ENCODE data around the gene RELL2.

RELL2 gene

GRCh38 chr5:141680751-141681201 lies 44.0 kb downstream of the RELL2 start:
- DNase-seq, result peak; percentile 52

GRCh38 chr5:141681295-141681694 lies 44.5 kb downstream of the RELL2 start:
- DNase-seq, result no peak

DNA sequence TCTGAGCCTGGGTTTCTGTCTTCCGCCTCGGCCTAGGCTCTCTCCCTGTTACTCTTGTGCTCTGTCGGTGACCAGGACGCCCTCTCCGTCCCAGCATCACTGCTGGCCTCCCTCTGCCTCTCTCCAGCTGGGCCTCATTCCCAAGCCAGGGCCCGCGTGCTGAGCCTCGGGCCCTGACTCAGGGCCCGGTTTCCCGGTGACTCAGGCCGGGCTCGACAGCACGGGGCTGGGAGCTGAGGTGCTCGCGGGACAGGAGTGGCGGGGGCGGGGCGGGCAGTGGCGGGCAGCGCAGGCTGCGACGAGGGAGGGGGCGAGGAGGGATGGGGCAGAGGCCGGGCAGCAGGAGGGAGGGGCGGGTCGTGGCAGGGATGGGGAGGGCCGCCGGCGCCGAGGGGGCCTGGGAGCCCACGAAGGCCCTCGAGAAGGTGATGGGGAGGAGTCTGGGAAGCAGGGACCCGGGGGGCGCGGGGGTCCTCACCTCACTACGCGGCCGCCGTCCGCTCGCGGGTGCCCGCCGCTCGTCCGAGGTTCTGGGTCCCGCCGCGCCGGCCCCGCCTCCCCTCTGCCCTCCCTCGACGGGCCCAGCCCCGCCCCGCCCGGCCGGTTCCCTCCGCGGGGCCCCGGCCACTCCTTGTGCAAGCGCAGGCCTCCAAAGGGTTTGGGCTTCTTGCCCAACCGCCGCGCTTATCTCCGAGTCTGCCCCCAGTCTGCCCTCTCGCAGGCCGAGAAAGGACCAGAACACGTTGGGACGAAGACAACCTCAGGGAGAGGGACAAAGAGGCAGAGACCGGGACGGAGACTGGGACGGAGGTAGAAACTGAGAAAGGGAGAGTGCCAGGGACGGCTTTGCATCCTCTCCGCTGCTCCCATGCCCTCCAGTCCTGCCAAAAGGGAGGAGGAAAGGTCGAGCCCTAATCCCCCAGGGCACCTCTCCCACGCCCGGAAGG lies 45.2 kb downstream of the RELL2 start, which contains the start of gene ARAP3:
Gene ARAP3, minus strand, starts transcription at position 536 of the 947 bp plus-strand sequence. CDS start 1,744 bp downstream, outside the sequence.
- peak; percentile 79 for DNase-seq

- DNase-seq, result no peak
Measured at GRCh38 chr5:141683596-141684141, 46.9 kb downstream of the RELL2 start.

DNA sequence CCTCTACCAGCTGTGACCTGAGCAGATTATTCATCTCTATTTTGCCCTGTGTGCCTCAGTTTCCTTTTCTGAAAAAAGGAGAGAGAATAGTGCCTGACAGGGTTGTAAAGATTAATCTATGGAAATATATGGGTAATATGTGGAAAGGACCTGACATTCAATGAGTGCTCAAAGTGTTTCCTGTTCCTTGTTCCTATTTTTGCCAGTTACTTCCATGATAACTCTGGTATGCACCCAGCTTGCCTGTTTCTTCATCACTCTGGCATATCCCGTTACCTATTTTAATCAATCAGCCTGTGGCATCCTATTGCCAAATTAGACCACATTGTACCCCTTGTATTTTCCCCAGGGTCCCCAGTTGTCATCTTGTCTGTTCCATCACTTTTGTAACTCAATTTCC lies 48.8 kb downstream of the RELL2 start:
- no peak for DNase-seq

DNA sequence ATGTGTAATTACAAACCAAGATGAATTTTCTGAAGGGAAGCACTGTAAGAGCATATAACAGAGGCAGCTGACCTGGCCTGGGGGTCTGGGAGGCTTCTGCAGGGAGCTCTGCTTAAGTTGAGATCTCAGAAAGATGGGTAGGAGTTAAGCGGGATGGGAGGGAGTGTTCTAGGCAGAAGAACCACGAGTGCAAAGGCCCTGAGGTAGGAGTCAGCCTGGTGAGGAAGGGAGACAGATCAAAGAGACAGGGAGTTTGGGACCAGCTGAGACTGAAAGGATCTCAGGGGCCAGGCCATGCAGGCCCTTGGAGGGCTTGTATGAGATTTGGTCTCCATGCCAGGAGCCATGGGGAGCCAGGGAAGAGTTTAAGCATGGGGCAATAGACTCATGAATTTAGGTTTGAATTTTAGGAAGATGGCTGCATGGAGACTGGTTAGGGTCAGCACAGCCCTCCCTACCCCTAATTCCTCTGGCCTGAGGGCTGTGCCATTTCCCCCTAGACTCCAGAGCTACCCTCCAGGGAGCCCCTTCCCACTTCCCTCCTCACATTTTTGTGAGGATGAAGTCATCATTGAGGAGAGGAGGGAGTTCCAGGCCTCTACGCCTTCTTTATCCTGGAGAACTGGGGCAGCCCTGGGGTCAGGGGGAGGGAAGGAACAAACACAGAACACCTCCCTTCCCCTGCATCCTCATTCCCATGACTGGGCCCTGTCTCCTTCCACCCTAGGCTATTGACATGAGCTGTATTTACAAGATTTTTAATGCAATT lies 50.0 kb downstream of the RELL2 start:
- peak; percentile 43 for DNase-seq
